Fibroblast of pulmonary artery (primary cell): ENCODE data around the gene MEX3A.

Experiments used
- DNase-seq: peaks from one replicate; pipeline ENCODE4 v3.0.0-alpha.2; 2010; ENCODE audit warnings: low read depth
- H3K4me3 ChIP-seq: replicated peaks from 2 replicates; pipeline ENCODE4 v1.5.1; 2011; ENCODE audit warnings: low read depth, mild to moderate bottlenecking, control low read depth, low read length, moderate library complexity
- TF ChIP-seq, protein P1 (sequence below): IDR thresholded peaks from 2 replicates; pipeline ENCODE4 v1.5.1; 2011; ENCODE audit warnings: mild to moderate bottlenecking, control low read depth, low read length, inconsistent platforms; ENCODE audit errors: missing control alignments

Gene MEX3A

GRCh38 chr1:156060937-156061636 is 21.2 kb downstream of the MEX3A start, which contains the start of gene RAB25:
Gene RAB25, plus strand, starts transcription at chr1:156061160. Its CDS starts 241 bp downstream, at chr1:156061401.
- TF ChIP-seq, protein P1, sequence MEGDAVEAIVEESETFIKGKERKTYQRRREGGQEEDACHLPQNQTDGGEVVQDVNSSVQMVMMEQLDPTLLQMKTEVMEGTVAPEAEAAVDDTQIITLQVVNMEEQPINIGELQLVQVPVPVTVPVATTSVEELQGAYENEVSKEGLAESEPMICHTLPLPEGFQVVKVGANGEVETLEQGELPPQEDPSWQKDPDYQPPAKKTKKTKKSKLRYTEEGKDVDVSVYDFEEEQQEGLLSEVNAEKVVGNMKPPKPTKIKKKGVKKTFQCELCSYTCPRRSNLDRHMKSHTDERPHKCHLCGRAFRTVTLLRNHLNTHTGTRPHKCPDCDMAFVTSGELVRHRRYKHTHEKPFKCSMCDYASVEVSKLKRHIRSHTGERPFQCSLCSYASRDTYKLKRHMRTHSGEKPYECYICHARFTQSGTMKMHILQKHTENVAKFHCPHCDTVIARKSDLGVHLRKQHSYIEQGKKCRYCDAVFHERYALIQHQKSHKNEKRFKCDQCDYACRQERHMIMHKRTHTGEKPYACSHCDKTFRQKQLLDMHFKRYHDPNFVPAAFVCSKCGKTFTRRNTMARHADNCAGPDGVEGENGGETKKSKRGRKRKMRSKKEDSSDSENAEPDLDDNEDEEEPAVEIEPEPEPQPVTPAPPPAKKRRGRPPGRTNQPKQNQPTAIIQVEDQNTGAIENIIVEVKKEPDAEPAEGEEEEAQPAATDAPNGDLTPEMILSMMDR, result no peak
- no peak within 1 kb of the TSS for H3K4me3 ChIP-seq
- DNase-seq, result no peak

GRCh38 chr1:156056326-156056849 is 25.9 kb downstream of the MEX3A start:
- TF ChIP-seq, protein P1, result no peak
- no peak for DNase-seq
- H3K4me3 ChIP-seq, result no peak overlapping the region

DNA sequence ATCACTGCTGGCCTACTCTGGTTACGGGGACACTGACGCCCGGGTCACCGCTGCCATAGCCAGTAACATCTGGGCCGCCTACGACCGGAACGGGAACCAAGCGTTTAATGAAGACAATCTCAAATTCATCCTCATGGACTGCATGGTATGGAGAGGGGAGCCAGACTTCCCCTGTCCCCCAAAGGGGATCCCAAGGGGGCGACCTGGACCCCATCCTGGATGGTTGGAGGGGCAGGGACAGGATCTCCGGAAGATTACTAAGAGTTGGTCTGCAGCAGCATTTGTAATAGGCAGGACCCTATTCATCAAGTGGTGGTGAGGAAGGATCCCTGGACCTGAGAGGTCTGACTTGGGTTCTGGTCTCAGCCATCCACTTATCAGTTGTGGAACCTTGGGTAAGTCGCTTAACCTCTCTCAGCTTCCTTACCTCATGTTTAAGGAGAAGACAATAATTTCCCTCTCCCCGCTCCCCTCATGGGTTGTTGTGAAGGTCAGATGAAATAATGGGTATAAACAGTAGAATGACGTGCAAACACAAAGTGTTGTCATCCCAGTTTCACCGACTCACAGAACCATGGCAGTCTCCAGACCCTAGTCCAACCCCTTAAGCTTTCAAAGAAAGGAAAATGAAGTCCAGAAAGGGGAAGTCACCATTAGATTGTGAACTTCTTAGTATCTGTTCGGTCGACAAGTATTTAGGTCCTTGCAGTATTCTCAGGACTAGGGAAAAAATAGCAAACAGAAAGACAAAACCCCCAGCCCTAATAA is 26.8 kb downstream of the MEX3A start:
- TF ChIP-seq, protein P1, result no peak
- DNase-seq, result no peak
- H3K4me3 ChIP-seq, result peak overlapping the region; percentile 98

DNA sequence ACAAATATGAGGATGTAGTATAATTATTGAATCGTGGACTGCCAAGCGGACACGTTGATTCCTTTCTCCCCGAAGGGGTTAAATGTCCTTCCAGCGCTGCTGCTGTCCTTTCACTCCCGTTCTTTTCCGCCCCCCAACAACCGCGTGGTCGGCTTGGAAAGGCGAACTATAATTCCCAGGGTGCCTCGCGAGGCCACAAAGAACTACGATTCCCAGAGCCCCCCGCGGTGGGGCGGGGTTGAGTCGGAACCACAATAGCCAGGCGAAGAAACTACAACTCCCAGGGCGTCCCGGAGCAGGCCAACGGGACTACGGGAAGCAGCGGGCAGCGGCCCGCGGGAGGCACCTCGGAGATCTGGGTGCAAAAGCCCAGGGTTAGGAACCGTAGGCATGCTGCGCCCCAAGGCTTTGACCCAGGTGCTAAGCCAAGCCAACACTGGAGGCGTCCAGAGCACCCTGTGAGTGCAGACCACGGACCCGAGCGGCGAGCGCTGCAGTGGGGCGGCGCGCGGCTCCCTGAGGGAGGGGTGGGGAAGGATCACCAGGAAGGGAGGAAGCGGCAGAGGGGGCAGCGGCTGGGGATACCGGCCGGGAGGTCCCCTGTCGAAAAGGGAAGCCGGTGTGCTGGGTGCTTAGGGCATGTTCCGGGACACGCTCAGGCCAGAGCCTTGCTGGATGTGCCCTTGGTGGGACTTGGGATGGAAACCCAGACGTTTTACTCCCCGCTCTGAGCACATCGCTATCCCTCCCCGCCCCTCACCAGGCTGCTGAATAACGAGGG is 27.6 kb downstream of the MEX3A start, which contains the start of gene LAMTOR2:
Gene LAMTOR2, plus strand, starts transcription at position 283 of the 781 bp plus-strand sequence. Its CDS starts 108 bp downstream, at position 391.
- peak; percentile 96 for DNase-seq
- TF ChIP-seq, protein P1, result no peak
- H3K4me3 ChIP-seq, result peak within 1 kb of the TSS; percentile 98

DNA sequence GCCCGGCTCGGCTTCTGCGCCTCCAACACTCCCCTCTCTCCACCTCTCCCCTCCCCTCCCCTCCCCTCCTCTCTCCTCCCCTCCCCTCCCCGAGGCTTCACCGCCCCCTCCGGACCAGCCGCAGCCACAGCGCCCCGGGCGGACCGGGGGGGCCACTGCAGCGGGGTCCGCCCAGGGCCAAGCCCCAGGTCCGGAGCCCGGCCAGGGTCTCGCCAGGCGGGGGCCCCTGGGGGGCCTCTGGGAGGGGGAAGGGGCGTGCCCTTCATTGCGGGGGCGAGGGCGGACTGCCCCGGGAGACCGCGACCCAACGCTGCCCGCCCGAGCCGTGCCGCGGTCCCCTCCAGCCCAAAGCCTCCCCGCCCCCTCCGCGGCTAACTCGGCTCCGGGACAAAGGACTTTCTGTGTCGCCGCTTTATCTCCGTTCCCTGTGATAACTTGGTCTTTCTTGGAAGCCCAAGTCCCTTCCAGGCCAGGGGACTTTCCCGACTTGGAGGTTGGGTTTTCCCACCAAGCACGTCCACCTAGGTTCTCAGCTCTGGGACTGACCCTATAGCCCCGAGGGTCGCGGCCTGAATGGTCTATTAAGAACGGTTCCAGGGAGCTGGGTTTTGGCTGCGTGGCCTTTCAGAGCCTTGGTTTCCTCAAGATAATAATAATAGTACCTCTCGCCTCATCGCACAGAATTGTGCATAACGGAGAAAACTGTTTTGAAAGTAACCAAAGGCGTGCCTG is 28.3 kb downstream of the MEX3A start, which contains the start of gene UBQLN4:
Gene UBQLN4, minus strand, starts transcription at position 31 of the 732 bp plus-strand sequence. CDS start 97 bp downstream, outside the sequence.
- TF ChIP-seq, protein P1, result peak; percentile 13
- H3K4me3 ChIP-seq, result peak within 1 kb of the TSS; percentile 98
- peak; percentile 90 for DNase-seq
